ENCODE results near the gene CCDC15. TPM values are rescaled to one million over a fixed set of nuclear protein-coding genes. Genes with fewer than 3 reads are reported as not detected.

Gene CCDC15
- total RNA-seq, result 3.9 TPM

GRCh38 chr11:124953753-124954589, at the start of gene CCDC15:
TSS of gene CCDC15 (plus strand) at chr11:124954202. CDS start at chr11:124954733, 531 bp downstream.

GRCh38 chr11:124918950-124919349, 35.1 kb upstream of the CCDC15 start, which contains the start of gene HEPN1:
TSS of gene HEPN1 (plus strand) at chr11:124919250.

GRCh38 chr11:124935548-124936514, 18.2 kb upstream of the CCDC15 start, which contains the start of gene HEPACAM:
TSS of gene HEPACAM (minus strand) at chr11:124936047. CDS start at chr11:124936006, 41 bp downstream.

GRCh38 chr11:125062931-125063428, 109.0 kb downstream of the CCDC15 start, which contains the start of gene SLC37A2:
TSS of gene SLC37A2 (plus strand) at chr11:125063305. CDS start at chr11:125063368, 63 bp downstream.

Other genes starting within 250 kb of the CCDC15 start
- 3.7 TPM for gene NRGN, start 214.3 kb upstream of the CCDC15 start, total RNA-seq
- not detected for gene VSIG2, start 201.9 kb upstream of the CCDC15 start, total RNA-seq
- 8.3 TPM for gene ESAM, start 191.9 kb upstream of the CCDC15 start, total RNA-seq
- gene MSANTD2, start 153.8 kb upstream of the CCDC15 start, total RNA-seq, result 21.5 TPM
- gene ROBO3, start 88.8 kb upstream of the CCDC15 start, total RNA-seq, result 15.5 TPM
- 8.1 TPM for gene ROBO4, start 56.3 kb upstream of the CCDC15 start, total RNA-seq
- not detected for gene HEPN1, start 35.0 kb upstream of the CCDC15 start, total RNA-seq
- 59.3 TPM for gene HEPACAM, start 18.2 kb upstream of the CCDC15 start, total RNA-seq
- gene SLC37A2, start 109.1 kb downstream of the CCDC15 start, total RNA-seq, result 2.1 TPM
- 19.4 TPM for gene TMEM218, start 157.4 kb downstream of the CCDC15 start, total RNA-seq
- gene PKNOX2, start 210.5 kb downstream of the CCDC15 start, total RNA-seq, result 6.9 TPM

Data from diencephalon (tissue), 1 donor.